GM19238 (cell line): ENCODE results near the gene NF2.

Experiments
- DNase-seq: peaks from one replicate; pipeline ENCODE4 v3.0.0; 2011; ENCODE audit warnings: low spot score; ENCODE audit not compliant: insufficient read length

Gene NF2

GRCh38 chr22:29719899-29720645 lies 116.6 kb downstream of the NF2 start, which contains the start of gene CABP7:
Gene CABP7 (plus strand): TSS chr22:29720003. CDS start chr22:29720425, 422 bp downstream.
- no peak for DNase-seq

- DNase-seq = no peak
These were observed 117.4 kb downstream of the NF2 start for GRCh38 chr22:29720811-29721323.

GRCh38 chr22:29722151-29722550 lies 118.7 kb downstream of the NF2 start:
- DNase-seq = no peak

- no peak for DNase-seq
These were observed 119.2 kb downstream of the NF2 start for GRCh38 chr22:29722587-29722986.

- DNase-seq = no peak
These were observed 120.3 kb downstream of the NF2 start for GRCh38 chr22:29723766-29724165.

DNA sequence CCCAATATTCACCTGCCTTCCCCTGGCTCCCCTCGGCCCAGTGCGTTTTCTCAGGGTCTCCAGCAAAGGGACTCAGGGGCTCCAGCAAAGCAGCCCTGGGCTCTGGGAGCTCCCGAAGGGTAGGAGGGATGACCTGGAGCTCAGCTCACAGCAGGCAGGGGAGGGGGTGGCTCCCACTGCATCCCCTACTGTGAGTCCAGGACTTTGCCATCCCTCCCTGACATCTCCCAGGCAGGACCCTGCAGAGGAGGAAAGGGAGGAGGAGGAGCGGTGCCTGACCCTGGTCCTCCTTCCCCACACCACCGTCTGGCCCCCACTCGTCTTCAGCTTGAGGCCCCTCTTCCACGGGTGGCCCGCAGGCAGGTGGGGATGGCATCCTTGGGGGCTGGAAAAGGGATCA lies 121.4 kb downstream of the NF2 start:
- DNase-seq = no peak

DNA sequence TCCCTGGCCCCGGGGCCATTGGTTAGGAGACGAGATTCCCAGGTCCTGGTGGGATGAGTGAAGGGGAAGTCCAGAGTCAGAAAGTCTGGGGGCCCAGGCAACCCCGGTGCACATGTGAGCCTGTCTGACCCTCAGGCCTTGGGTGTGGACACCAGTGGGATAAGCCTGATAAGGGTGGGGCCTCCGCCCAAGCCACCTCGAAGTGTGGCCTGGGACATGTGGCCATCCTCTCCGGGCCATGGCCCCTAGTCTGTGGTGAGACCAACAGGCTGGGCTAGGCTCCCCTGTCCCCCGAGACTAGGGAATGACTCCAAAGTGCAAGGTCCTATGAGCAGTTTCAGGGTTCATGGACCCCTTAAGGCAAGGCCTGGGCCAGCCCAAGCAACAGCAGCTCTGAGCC lies 122.7 kb downstream of the NF2 start:
- DNase-seq = no peak

DNA sequence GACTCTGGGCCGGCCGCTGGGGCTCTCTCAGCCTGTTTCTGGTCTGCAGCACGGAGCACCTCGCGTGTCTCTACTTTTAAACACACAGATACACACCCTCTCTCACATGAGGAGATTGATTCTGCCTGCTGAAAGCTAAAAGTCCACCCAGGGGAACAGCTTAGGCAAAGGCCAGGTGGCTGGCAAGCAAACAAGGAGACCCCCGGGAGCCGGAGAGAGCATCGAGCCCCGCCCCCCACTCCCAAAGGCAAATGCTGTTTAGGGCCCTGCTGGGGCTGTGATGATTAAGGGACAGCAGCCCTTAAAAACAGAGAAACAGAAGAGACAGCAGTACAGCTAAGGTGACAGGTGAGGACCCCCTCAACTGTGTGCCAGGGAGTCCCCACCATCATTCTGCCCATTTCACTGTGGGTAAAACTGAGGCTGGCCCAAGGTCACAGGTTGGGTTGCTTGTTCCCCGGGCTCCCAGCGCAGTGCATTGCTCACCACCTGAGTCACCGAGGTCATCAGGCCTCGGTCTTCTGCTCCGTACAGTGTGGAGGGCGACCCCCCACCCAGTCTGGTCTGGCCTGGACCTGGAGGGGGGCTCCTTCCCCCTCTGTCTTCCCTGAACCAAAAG lies 123.2 kb downstream of the NF2 start:
- no peak for DNase-seq

DNA sequence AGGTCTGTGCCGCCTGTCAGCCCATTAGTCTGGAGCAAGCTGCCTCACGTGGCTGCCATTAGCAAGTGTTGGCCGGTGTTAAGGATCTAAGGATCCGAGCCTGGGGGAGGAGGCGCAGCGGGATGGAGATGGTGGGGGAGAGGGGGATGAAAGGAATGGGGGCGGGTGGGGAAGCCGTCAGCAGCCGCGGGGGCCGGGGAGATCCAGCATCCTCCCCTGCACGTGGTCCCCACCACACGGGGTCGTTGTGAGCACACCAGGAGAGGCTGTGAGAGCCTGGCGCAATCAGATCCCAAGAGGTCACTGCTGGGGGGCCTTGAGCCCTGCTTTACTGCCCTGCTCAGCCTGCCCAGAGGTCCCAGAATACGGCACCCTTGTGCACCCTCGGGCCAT lies 123.7 kb downstream of the NF2 start:
- no peak for DNase-seq

DNA sequence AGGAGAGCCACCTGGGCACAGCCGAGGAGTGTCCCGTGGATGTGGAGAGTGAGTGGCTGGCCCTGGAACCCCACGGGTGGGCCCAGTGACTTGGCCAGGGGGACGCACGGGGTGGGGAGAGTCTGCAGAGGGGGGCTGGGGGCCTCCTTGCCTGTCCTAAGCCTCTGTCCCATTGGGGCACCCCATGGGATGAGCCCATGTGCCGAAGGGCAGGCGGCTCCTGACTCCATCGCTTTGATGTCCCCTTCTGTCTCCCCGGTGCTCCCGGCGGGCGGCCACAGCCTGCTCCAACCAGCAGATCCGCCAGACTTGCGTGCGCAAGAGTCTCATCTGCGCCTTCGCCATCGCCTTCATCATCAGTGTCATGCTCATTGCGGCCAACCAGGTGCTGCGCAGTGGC lies 125.7 kb downstream of the NF2 start:
- DNase-seq = no peak

DNA sequence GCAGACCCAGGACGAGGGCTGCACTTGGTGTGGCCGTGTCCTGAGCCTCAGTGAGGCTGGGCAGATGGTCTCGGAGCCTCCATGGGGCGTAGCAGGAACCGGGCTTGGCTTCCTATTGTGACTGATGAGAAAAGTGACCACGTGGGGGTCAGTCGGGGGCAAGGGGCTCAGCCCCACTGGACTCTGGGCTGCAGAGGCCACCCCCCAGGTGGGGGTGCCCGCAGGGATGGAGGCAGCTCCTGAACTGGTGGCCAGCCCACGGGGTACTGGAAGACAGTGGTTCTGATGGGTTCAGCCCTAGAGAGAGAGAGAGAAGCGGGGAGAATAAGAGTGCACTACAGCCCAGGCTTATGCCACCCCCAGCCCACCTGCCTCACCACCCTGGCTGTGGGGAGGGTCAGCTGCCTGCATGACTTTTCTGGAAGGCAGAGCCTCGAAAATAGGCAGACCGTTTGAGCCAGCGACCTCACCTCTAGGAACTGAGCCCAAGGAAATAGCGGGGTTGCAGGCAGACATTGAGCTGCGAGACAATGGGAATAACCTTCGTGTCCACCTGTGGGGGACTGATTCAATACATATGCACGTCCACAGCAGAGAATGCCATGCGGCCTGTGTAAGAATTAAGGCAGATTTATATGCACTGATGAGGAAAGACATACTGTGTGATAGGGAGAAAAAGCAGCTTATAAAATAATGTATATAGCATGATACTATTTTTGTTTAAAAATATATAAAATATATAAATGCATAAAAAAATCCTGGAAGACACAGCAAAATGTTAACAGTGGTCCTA lies 127.8 kb downstream of the NF2 start:
- no peak for DNase-seq

GRCh38 chr22:29732883-29733282 lies 129.4 kb downstream of the NF2 start:
- no peak for DNase-seq

DNA sequence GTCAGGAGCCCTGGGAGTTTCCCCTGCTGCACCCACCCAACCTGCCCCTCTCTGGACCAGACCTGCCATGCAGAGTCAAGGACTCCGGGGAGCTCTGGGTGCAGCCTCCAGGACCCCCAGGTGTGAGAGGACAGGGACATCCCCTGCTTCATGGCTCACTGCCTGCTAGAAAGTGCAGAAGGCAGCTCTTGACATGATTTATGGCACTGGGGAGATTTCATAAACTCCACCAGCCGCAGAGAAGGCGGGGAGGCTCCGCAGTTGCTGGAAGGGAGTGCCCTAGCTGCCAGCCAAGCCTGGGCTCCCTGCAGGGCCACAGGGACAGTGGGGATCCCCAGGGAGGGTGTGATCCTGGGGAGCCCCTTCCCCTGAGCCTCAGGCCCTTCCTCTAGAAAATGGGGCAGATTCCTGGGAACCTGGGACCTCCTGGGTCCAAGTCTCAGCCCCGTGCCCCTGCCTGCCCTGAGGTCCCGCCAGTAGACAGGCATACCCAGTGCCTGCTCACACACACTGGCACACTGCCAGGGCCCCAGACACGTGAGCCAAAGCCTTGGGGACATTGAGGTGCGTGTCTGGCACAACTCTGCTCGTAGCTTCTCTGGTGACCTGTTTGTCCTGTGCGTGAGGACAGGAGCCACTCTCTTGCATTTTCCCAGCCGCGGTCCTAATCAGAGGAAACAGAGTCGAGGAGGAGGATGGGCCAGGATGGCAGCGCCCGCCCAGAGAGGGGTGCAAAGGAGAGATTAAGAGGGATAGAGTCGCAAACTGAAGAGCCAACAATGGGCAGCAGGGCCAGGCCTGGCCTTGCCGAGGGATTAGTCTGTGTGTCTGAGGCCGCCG lies 130.1 kb downstream of the NF2 start:
- DNase-seq = no peak

- no peak for DNase-seq
These were observed 131.0 kb downstream of the NF2 start for GRCh38 chr22:29734406-29734805.

- no peak for DNase-seq
These were observed 131.4 kb downstream of the NF2 start for GRCh38 chr22:29734838-29735237.

DNA sequence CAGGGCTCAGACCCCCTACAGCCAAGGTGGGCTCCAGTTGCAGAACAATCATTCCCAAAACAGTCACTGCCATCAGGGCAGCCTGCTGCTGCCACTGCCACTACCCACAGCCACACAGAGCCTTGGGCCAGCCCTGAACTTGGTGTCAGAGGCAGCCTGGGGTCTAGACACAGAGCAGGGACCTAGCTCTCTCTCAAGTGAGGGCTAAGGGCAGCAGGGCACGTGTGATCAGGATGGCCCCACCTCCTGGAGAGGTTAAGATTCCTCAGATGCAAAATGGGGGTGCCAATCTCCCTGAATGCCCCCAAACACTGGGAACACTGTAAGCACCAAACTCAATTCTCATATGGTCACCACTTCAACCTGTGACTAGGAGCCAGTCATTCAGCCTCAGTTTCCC lies 132.0 kb downstream of the NF2 start:
- DNase-seq = no peak

GRCh38 chr22:29737251-29738117 lies 134.1 kb downstream of the NF2 start:
- no peak for DNase-seq

DNA sequence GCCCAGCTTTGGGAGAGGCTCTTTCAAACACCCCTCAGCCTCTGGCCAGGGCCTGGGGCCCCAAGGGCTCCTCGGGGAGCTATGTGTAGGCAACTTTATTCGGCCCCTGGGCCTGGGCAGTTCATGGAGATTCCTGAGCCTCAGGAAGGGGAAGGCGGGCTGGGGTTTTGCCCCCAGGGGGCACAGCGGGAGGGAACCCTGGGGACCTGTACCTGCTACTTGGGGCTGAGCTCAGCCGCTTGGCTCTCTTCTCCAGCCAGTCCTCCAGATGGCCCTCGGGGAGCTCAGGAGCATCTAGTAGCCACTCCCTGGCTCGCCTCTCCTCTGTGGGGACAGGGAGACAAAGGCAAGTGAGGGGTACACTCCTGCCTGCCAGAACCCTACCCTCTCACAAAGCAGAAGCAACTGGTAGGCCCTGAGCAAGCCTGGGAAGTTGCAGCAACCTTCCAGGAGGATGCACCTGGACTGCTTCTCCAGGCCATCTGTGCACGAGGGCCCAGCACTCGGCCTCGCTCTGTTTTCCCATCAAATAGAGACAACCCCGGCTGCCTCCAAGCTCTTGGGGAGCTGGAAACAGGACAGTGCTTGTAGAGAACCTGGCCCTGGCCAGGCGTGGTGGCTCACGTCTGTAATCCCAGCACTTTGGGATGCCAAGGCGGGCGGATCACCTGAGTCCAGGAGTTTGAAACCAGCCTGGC lies 134.8 kb downstream of the NF2 start:
- DNase-seq = no peak

DNA sequence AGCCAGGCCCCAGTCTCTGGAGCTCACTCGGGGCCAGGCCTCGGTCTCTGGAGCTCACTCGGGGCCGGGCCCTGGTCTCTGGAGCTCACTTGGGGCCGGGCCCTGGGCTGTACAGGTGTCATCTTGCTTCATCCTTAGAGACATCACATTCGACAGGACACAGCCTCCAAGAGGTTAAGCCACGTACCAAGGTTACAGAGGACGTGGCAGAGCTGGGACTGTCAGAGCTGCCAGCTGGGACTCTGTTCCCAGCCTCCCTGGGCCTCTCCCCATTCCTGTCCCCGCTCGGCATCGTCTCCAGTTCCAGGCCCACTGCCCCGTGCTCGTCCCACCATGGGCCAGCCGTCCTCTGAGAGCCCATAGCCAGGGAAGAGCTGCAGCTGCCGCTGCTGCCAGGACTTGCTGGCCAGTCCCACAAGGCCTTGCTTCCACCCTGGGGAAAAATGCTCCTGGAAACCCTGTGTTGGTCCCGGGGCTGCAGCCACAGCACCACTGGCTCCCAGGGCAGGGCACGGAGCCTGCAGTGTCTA lies 136.0 kb downstream of the NF2 start:
- DNase-seq = no peak
